OCI-LY7 (cell line): ENCODE data around the gene KCNJ16.

Experiments used
- EZH2phosphoT487 ChIP-seq: fragments of 200-600 bp; sonication (generic); IDR thresholded peaks from 2 replicates; pipeline ENCODE4 v1.6.1; 2018; ENCODE audit warnings: low read depth, borderline replicate concordance, mild to moderate bottlenecking, mixed run types, antibody characterized with exemption, low read length, moderate library complexity, mixed read lengths
- TF ChIP-seq, protein P1 (sequence below): fragments of 200-600 bp; sonication (generic); conservative IDR thresholded peaks from 2 replicates; pipeline ENCODE4 v1.5.1; 2014; ENCODE audit warnings: mild to moderate bottlenecking, antibody characterized with exemption, low read length, moderate library complexity, mixed read lengths

DNA sequence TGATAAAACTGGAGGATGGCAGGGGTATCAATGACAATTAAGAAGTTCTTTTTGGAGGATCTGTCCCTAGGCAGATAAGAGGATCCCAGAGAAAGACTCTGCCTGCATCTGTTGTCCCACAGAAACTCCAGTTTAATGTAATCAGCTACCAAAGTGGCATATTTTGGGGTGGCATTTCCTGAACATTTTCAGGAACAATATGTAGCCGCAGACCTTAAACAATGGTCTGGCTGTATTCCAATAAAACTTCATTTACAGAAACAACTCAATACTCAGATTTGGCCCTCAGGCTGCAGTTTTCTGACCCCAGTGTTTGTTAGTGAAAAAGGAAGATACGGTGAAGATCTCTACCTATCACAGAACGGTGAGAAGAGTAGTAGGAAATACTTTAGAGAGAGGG, 46.1 kb downstream of the KCNJ16 start:
- TF ChIP-seq, protein P1, sequence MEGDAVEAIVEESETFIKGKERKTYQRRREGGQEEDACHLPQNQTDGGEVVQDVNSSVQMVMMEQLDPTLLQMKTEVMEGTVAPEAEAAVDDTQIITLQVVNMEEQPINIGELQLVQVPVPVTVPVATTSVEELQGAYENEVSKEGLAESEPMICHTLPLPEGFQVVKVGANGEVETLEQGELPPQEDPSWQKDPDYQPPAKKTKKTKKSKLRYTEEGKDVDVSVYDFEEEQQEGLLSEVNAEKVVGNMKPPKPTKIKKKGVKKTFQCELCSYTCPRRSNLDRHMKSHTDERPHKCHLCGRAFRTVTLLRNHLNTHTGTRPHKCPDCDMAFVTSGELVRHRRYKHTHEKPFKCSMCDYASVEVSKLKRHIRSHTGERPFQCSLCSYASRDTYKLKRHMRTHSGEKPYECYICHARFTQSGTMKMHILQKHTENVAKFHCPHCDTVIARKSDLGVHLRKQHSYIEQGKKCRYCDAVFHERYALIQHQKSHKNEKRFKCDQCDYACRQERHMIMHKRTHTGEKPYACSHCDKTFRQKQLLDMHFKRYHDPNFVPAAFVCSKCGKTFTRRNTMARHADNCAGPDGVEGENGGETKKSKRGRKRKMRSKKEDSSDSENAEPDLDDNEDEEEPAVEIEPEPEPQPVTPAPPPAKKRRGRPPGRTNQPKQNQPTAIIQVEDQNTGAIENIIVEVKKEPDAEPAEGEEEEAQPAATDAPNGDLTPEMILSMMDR = no peak
- no peak for TF ChIP-seq EZH2phosphoT487
